HG02970 (cell line): ENCODE data around the gene STAT5A.
"Not testable (repeated sequence)": the region's sequence is repeated elsewhere in the genome, so short reads cannot be mapped to it uniquely, and the experiment has no call there.

Experiments used
- ATAC-seq: cut with Tn5 transposase; IDR thresholded peaks from one replicate; pipeline ENCODE4 v1.9.1; 2021; ENCODE audit warnings: mild to moderate bottlenecking, moderate library complexity, moderate number of reproducible peaks; ENCODE audit not compliant: unreplicated experiment, low FRiP score

STAT5A gene

DNA sequence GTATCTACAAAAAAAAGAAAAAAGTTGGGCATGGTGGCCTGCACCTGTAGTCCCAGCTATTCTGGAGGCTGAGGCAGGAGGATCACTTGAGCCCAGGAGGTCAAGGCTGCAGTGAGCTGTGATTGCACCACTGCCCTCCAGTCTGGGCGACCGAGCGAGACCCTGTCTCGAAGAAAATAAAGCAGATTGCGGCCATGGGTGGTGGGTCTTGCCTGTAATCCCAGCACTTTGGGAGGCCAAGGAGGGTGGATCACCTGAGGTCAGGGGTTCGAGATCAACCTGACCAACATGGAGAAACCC lies 16.7 kb downstream of the STAT5A start:
- ATAC-seq, result not testable (repeated sequence)

- no peak for ATAC-seq
Observed at GRCh38 chr17:42305543-42306384, 17.5 kb downstream of the STAT5A start.

DNA sequence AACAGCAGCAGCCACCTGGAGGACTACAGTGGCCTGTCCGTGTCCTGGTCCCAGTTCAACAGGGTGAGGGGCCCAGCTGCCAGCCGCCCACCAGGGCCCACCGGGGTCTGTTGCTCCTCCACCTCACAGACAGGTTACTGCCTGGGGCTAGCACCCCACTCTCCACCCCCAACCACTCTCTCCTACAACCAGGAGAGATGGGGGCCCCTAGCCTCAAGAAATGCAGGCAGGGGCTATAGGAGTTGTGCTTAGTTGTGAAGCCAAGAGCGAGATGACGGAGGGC lies 18.0 kb downstream of the STAT5A start:
- ATAC-seq, result no peak

DNA sequence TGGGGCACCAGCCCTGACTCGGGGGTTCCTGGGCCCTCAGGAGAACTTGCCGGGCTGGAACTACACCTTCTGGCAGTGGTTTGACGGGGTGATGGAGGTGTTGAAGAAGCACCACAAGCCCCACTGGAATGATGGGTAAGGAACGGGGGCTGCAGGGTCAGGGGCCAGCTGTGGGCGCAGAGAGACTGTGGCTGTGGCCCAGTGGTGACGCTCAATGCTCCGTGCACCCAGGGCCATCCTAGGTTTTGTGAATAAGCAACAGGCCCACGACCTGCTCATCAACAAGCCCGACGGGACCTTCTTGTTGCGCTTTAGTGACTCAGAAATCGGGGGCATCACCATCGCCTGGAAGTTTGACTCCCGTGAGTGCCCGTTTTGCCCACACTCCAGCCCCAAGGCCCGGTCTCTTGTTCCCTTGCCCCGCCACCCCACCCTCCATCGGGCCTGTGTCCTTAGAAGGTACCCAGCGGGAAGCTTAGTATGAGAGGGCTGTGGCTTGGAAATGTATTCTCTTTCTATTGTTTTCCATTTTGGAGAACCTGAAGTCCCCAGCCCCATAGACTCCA lies 19.1 kb downstream of the STAT5A start:
- no peak for ATAC-seq

- no peak for ATAC-seq
Observed at GRCh38 chr17:42308446-42308845, 20.1 kb downstream of the STAT5A start.

GRCh38 chr17:42309142-42309541 lies 20.8 kb downstream of the STAT5A start:
- ATAC-seq, result no peak

GRCh38 chr17:42309986-42310786 lies 21.9 kb downstream of the STAT5A start:
- ATAC-seq, result no peak

DNA sequence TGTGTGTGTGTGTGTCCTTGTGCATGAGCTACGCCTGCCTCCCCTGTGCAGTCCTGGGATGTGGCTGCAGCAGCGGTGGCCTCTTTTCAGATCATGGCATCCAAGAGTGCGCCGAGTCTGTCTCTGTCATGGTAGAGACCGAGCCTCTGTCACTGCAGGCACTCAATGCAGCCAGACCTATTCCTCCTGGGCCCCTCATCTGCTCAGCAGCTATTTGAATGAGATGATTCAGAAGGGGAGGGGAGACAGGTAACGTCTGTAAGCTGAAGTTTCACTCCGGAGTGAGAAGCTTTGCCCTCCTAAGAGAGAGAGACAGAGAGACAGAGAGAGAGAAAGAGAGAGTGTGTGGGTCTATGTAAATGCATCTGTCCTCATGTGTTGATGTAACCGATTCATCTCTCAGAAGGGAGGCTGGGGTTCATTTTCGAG lies 22.5 kb downstream of the STAT5A start:
- no peak for ATAC-seq

- no peak for ATAC-seq
Observed at GRCh38 chr17:42311240-42312034, 23.1 kb downstream of the STAT5A start.

GRCh38 chr17:42312035-42312284 lies 23.7 kb downstream of the STAT5A start:
- ATAC-seq, result no peak

DNA sequence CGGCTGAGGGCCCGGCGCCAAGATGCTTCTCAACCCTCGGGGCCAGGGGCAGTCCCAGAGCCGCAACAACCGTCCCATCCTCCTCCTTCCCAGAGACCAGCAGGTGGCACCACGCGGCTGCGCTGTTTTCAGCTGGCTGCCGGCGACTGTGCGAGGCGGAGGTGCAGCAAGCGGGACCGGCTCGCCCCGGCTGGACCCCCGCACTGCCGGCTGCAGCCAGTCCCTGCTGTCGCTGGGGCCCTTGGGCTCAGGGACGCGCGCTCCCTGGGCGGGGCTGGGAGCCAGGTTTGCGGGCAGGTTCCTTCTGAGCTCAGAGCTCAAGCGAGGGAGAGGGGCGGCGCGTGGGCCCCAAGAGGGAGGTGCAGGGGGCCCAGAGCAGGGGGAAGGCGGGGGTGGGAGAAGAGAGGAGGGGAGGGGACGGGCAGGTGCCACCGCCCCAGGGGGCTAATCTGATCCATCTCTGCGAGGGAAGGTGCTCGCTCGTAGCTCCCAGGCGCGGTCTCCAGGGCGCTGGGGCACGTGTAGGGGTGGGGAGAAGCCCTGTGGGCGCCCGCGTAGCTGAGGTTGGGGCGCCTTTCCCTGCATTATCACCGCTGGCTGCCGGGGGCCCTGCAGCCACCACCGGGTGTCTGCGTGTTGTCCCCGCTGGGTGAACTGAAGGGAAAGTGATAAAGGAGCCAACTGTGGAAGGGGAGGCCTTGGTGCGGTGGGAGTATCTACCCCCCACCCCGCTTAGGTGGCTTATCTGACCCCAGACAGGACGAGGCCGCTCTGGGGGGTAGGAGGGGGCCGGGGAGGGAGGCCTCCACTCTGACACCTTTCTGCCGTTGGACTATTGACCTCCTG lies 24.2 kb downstream of the STAT5A start:
- ATAC-seq, result no peak

DNA sequence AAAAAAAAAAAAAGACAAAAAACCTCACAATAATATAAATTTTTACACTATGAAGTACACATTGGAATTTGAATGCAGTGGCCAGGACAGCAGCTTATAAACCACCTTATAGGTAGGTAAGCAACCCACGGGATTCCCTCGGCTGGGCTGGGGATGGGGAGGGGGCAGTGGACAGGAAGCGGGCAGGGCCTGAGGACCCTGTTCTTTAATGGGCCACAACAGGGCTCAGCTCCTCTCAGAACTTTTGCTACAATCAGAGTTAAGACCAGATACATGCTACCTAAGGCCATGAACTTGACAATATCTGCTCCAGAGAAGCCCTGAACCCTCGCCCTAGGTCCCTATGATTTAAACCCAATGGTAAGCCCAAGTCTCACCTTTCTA lies 25.1 kb downstream of the STAT5A start:
- ATAC-seq, result no peak

- ATAC-seq, result no peak
Observed at GRCh38 chr17:42313773-42314566, 25.7 kb downstream of the STAT5A start.

GRCh38 chr17:42315402-42316156 lies 27.3 kb downstream of the STAT5A start:
- no peak for ATAC-seq

DNA sequence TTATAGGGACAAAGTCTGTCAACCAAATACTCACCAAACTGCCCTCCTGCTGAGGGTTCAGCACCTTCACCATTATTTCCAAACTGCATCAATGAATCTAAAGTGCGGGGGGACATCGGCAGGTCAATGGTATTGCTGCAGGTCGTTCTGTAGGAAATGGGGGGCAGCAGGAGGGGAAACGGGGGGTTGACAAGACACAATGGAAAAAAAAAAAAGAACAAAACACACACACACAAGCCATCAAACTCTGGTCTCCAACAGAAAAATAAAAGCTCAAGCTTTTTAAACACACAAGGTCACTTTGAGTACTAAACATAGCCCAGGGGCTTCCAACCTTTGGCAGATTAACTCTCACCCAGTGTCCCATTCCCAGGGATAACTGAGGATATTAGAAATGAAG lies 28.5 kb downstream of the STAT5A start:
- no peak for ATAC-seq

DNA sequence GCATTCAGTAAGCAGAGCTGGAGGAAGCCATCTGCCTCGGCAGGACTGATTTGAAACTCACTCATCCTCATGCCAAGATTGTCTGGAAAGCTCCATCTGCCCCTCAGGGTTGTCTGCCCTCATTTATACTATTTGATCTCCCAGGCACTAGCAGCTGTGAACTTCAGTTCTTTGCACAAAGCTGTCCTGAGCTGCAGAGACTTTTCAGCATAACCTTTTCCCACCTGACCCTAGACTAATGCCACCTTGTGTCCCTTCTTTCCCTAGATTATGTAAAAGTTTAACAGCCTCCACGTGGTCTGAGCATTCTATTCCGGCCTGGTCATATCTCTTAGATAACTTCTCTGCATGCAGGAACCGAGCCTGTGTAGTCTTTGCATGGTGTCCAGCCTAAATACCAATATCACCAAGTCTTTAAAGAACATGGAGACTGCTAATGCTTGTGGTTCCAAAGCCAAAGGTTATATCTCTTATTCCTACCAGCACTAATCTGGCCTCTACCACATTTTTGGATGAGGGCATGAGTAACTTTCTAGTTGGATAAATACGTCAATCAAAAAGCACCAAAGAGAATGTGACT lies 29.1 kb downstream of the STAT5A start:
- no peak for ATAC-seq

- ATAC-seq, result not testable (repeated sequence)
Observed at GRCh38 chr17:42317967-42318366, 29.7 kb downstream of the STAT5A start.

GRCh38 chr17:42321555-42321954 lies 33.3 kb downstream of the STAT5A start:
- ATAC-seq, result no peak
